NCI-H526 (cell line): ENCODE data around the gene SGSM2.

Experiments used
- DNase-seq, 2 experiments: peaks; one replicate each; lab custom pipeline; 2025; lab: John Stamatoyannopoulos, UW

Gene SGSM2

GRCh38 chr17:2423271-2423670 is 86.0 kb downstream of the SGSM2 start:
- DNase-seq: no peak

- DNase-seq: no peak
Observed at GRCh38 chr17:2427215-2427614, 89.9 kb downstream of the SGSM2 start.

DNA sequence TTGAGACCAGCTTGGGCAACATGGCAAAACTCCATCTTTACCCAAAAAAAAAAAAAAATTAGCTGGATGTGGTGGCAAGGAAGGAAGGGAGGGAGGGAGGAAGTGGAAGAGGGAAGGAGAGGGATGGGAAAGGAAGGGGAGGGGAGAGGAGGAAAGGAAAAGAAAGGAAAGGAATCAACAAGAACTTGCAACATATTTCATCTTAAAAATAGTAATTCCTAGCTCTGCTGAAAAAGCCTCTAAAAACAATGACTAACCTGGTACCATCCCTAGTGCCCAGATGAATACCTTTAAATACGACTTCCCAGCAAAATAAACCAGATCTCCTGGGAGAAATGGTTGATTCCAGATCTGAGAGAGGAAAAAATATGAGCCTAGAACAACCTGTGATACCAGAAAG is 90.6 kb downstream of the SGSM2 start:
- no peak for DNase-seq
